ENCODE results near the gene FLNC.

Gene FLNC

GRCh38 chr7:128831994-128832879, 2.0 kb downstream of the FLNC start:
- DNase-seq: no peak
- peaks cover 30% of the 10 kb centered on the region for H3K27me3 ChIP-seq (replicated peaks; ENCODE audit: control insufficient read depth, insufficient read depth, low read length, poor library complexity, severe bottlenecking)
- no peak overlapping the region for H3K27ac ChIP-seq (ENCODE audit: insufficient read depth, low read length, poor library complexity, severe bottlenecking)
- peaks cover 19% of the 10 kb centered on the region for H3K4me1 ChIP-seq (ENCODE audit: control insufficient read depth, insufficient read depth, low read length, poor library complexity, severe bottlenecking)
- no peak overlapping the region for H3K4me3 ChIP-seq (ENCODE audit: insufficient read depth, low read depth, low read length, poor library complexity, severe bottlenecking)
- no peaks in the 10 kb centered on the region for H3K36me3 ChIP-seq (ENCODE audit: control insufficient read depth, insufficient read depth, low read length)
- no peaks in the 10 kb centered on the region for H3K9me3 ChIP-seq (ENCODE audit: control insufficient read depth, low read length)

GRCh38 chr7:128832880-128833147, 2.6 kb downstream of the FLNC start:
- Histone ChIP-seq H3K27me3 (replicated peaks; ENCODE audit: control insufficient read depth, insufficient read depth, low read length, poor library complexity, severe bottlenecking) (peaks cover 30% of the 10 kb centered on the region), H3K4me1 (ENCODE audit: control insufficient read depth, insufficient read depth, low read length, poor library complexity, severe bottlenecking) (peaks cover 19% of the 10 kb centered on the region), H3K36me3 (ENCODE audit: control insufficient read depth, insufficient read depth, low read length) (no peaks in the 10 kb centered on the region), H3K27ac (ENCODE audit: insufficient read depth, low read length, poor library complexity, severe bottlenecking) (no peak overlapping the region), H3K9me3 (ENCODE audit: control insufficient read depth, low read length) (no peaks in the 10 kb centered on the region), H3K4me3 (ENCODE audit: insufficient read depth, low read depth, low read length, poor library complexity, severe bottlenecking) (no peak overlapping the region)
- DNase-seq: no peak

DNA sequence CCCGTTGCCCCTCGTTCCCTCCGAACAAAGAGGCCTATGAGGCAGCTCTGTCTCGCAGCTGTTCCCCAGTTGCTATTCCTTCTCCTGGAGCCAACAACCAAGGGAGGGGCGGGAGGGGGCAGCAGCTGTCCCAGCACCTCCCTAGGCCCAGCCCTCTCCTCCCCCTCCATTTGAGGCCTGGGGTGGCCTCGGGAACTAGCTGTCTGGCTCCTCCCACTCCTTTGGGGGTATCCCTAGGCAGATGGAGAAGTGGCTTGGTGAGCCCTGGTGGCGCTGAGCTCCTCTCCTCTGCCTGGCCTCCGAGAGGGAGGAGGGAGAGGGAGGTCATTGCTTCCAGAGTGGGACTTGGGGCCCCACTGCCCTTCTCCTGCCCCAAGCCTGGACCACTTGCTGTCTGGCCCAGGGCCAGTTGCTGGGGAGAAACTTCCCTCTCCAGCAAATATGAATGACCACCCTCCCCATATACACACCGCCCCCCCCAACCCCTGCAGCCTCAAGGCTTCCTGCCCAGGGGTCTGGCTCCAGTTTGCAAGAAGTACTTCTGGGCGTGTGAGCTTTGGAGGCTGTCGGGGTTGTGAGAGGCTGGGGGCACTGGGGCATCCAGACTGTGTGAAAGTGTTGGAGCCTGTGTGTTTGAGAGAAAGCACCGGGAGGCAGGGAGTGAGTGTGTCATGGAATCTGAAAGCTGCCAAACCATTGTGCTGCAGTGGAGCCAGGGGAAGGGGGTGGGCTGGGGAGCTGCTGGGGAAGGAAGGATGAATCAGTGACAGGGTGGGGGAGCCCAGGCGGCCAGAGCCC, 3.1 kb downstream of the FLNC start:
- Histone ChIP-seq H3K9me3 (ENCODE audit: control insufficient read depth, low read length) (no peaks in the 10 kb centered on the region), H3K4me1 (ENCODE audit: control insufficient read depth, insufficient read depth, low read length, poor library complexity, severe bottlenecking) (peaks cover 19% of the 10 kb centered on the region), H3K27ac (ENCODE audit: insufficient read depth, low read length, poor library complexity, severe bottlenecking) (no peak overlapping the region), H3K4me3 (ENCODE audit: insufficient read depth, low read depth, low read length, poor library complexity, severe bottlenecking) (no peak overlapping the region), H3K27me3 (replicated peaks; ENCODE audit: control insufficient read depth, insufficient read depth, low read length, poor library complexity, severe bottlenecking) (peaks cover 29% of the 10 kb centered on the region), H3K36me3 (ENCODE audit: control insufficient read depth, insufficient read depth, low read length) (no peaks in the 10 kb centered on the region)
- no peak for DNase-seq

DNA sequence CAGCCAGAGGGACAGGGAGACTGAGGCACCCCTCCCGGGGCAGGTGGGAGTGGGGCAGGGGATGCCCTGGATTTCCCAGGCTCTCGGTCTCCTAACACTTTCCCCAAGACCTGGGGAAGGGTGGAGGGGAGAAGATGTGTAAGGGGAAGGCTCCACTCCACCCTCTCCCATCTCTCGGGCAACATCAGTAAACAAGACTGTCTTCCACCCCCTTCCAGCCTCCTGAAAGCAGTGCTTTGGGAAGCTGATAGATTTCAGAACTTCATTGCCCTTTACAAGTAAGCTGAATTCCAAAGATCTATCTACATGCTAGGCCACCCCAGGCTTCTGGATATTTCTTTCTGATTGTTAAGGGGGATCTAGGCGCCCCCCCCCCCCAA, 3.7 kb downstream of the FLNC start:
- no peaks in the 10 kb centered on the region for H3K36me3 ChIP-seq (ENCODE audit: control insufficient read depth, insufficient read depth, low read length)
- H3K4me3 ChIP-seq (ENCODE audit: insufficient read depth, low read depth, low read length, poor library complexity, severe bottlenecking): no peak overlapping the region
- peaks cover 19% of the 10 kb centered on the region for H3K4me1 ChIP-seq (ENCODE audit: control insufficient read depth, insufficient read depth, low read length, poor library complexity, severe bottlenecking)
- no peak overlapping the region for H3K27ac ChIP-seq (ENCODE audit: insufficient read depth, low read length, poor library complexity, severe bottlenecking)
- no peak for DNase-seq
- peaks cover 26% of the 10 kb centered on the region for H3K27me3 ChIP-seq (replicated peaks; ENCODE audit: control insufficient read depth, insufficient read depth, low read length, poor library complexity, severe bottlenecking)
- H3K9me3 ChIP-seq (ENCODE audit: control insufficient read depth, low read length): no peaks in the 10 kb centered on the region

DNA sequence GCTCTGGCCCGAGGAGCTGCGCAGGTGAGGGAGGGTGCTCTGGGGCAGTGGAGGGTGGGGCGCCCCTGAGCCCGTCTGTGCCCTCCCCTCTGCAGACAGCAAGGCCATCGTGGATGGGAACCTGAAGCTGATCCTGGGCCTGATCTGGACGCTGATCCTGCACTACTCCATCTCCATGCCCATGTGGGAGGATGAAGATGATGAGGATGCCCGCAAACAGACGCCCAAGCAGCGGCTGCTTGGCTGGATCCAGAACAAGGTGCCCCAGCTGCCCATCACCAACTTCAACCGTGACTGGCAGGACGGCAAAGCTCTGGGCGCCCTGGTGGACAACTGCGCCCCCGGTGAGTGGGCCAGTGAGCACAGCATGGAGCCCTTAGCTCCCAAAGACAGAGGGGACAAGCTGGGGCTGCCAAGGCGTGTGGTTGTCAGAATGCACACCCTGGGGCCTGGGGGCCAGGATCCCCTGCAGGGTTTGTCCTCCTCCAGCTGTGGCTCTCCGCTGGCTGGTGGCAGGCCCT, 5.1 kb downstream of the FLNC start:
- no peak for DNase-seq
- Histone ChIP-seq H3K4me3 (ENCODE audit: insufficient read depth, low read depth, low read length, poor library complexity, severe bottlenecking) (no peak overlapping the region), H3K9me3 (ENCODE audit: control insufficient read depth, low read length) (no peaks in the 10 kb centered on the region), H3K4me1 (ENCODE audit: control insufficient read depth, insufficient read depth, low read length, poor library complexity, severe bottlenecking) (peaks cover 12% of the 10 kb centered on the region), H3K27me3 (replicated peaks; ENCODE audit: control insufficient read depth, insufficient read depth, low read length, poor library complexity, severe bottlenecking) (peaks cover 15% of the 10 kb centered on the region), H3K27ac (ENCODE audit: insufficient read depth, low read length, poor library complexity, severe bottlenecking) (no peak overlapping the region), H3K36me3 (ENCODE audit: control insufficient read depth, insufficient read depth, low read length) (no peaks in the 10 kb centered on the region)

DNA sequence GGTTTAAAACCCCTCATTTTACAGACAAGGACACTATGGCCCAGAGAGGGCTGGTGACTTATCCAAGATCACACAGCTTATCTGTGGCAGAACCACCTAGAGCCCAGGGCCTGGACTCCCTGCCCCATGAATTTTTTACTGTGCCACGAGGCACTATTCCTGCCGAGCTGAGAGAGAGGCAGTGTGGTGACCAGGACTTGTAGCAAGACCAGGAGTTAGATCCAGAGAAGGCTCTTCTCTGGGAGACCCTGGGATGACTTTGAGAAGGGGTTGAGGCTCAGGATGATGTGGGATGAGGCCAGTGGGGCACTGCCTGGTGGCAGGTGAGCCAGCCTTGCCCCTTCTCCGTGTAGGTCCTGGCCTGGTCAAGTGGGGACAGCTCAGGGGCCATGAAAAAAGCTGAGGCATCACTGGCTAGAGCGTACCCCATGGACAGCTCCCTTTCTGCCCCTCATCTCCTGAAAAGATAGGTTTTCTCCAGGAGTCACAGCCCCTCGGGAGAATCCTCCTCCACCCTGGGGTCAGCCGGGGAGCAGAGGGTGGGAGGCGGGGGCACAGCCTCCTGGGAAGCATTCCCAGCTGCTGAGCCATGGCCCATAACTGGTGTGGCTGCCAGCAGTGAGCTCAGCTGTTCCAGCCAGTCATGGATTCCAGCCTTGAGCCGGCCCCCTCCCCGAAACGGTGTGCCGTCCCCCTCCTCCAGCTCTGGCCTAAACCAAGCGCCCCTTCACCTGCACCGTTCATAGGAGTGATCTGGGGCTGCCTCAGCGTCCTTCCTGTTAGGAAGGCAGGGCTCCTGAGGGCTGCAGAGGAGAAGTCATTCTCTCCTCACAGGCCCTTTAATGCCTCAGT, 5.8 kb downstream of the FLNC start:
- H3K27me3 ChIP-seq (replicated peaks; ENCODE audit: control insufficient read depth, insufficient read depth, low read length, poor library complexity, severe bottlenecking): peaks cover 9% of the 10 kb centered on the region
- no peaks in the 10 kb centered on the region for H3K9me3 ChIP-seq (ENCODE audit: control insufficient read depth, low read length)
- no peak overlapping the region for H3K27ac ChIP-seq (ENCODE audit: insufficient read depth, low read length, poor library complexity, severe bottlenecking)
- peaks cover 4% of the 10 kb centered on the region for H3K4me1 ChIP-seq (ENCODE audit: control insufficient read depth, insufficient read depth, low read length, poor library complexity, severe bottlenecking)
- H3K4me3 ChIP-seq (ENCODE audit: insufficient read depth, low read depth, low read length, poor library complexity, severe bottlenecking): no peak overlapping the region
- no peaks in the 10 kb centered on the region for H3K36me3 ChIP-seq (ENCODE audit: control insufficient read depth, insufficient read depth, low read length)
- DNase-seq: no peak

GRCh38 chr7:128836729-128837348, 6.6 kb downstream of the FLNC start:
- Histone ChIP-seq H3K27ac (ENCODE audit: insufficient read depth, low read length, poor library complexity, severe bottlenecking) (no peak overlapping the region), H3K4me1 (ENCODE audit: control insufficient read depth, insufficient read depth, low read length, poor library complexity, severe bottlenecking) (no peaks in the 10 kb centered on the region), H3K9me3 (ENCODE audit: control insufficient read depth, low read length) (no peaks in the 10 kb centered on the region), H3K27me3 (replicated peaks; ENCODE audit: control insufficient read depth, insufficient read depth, low read length, poor library complexity, severe bottlenecking) (peaks cover under 1% of the 10 kb centered on the region), H3K4me3 (ENCODE audit: insufficient read depth, low read depth, low read length, poor library complexity, severe bottlenecking) (no peak overlapping the region), H3K36me3 (ENCODE audit: control insufficient read depth, insufficient read depth, low read length) (no peaks in the 10 kb centered on the region)
- DNase-seq: no peak

DNA sequence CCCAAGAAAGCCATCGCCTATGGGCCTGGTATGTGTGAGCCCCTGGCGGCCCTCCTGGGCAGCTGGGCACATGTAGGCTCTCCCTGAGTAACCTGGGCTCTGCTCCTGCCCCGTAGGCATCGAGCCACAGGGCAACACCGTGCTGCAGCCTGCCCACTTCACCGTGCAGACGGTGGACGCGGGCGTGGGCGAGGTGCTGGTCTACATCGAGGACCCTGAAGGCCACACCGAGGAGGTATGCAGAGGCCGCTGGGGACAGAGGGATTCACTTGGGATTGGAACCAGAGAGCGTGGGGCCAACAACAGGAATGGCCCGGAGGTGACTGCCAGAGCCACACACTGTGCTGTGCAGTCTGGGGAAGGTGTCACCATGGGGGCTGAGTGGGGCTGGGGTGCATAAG, 7.3 kb downstream of the FLNC start:
- Histone ChIP-seq H3K27ac (ENCODE audit: insufficient read depth, low read length, poor library complexity, severe bottlenecking) (no peak overlapping the region), H3K27me3 (replicated peaks; ENCODE audit: control insufficient read depth, insufficient read depth, low read length, poor library complexity, severe bottlenecking) (no peaks in the 10 kb centered on the region), H3K4me1 (ENCODE audit: control insufficient read depth, insufficient read depth, low read length, poor library complexity, severe bottlenecking) (no peaks in the 10 kb centered on the region), H3K4me3 (ENCODE audit: insufficient read depth, low read depth, low read length, poor library complexity, severe bottlenecking) (no peak overlapping the region), H3K9me3 (ENCODE audit: control insufficient read depth, low read length) (no peaks in the 10 kb centered on the region), H3K36me3 (ENCODE audit: control insufficient read depth, insufficient read depth, low read length) (no peaks in the 10 kb centered on the region)
- no peak for DNase-seq

DNA sequence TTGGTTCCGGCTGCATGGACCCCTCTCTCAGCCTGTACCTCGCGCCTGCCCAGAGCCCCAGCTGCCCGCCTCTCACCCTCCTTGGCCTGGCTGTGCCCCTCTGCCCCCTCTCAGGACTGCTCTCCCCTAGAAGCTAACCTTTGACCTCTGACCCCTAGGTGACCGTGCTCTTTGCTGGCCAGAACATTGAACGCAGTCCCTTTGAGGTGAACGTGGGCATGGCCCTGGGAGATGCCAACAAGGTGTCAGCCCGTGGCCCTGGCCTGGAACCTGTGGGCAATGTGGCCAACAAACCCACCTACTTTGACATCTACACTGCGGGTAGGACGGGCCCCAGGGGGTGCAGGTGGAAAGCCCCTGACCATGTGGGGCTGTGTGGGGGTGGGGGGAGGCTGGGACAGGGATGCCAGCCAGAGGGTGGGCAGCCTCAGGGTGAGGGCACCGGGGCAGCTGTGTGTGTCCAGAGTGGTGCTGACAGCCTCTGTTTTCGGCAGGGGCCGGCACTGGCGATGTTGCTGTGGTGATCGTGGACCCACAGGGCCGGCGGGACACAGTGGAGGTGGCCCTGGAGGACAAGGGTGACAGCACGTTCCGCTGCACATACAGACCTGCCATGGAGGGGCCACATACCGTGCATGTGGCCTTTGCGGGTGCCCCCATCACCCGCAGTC, 8.0 kb downstream of the FLNC start:
- Histone ChIP-seq H3K27me3 (replicated peaks; ENCODE audit: control insufficient read depth, insufficient read depth, low read length, poor library complexity, severe bottlenecking) (no peaks in the 10 kb centered on the region), H3K27ac (ENCODE audit: insufficient read depth, low read length, poor library complexity, severe bottlenecking) (no peak overlapping the region), H3K4me3 (ENCODE audit: insufficient read depth, low read depth, low read length, poor library complexity, severe bottlenecking) (no peak overlapping the region), H3K4me1 (ENCODE audit: control insufficient read depth, insufficient read depth, low read length, poor library complexity, severe bottlenecking) (no peaks in the 10 kb centered on the region), H3K36me3 (ENCODE audit: control insufficient read depth, insufficient read depth, low read length) (no peaks in the 10 kb centered on the region), H3K9me3 (ENCODE audit: control insufficient read depth, low read length) (no peaks in the 10 kb centered on the region)
- no peak for DNase-seq

Measured in effector memory CD4-positive, alpha-beta T cell (primary cell).